NB4 (cell line): ENCODE data around the gene PHRF1.
"Not testable (repeated sequence)": the region's sequence is repeated elsewhere in the genome, so short reads cannot be mapped to it uniquely, and the experiment has no call there.

Source experiments
- DNase-seq: peaks from one replicate; pipeline ENCODE4 v3.0.0; 2010; ENCODE audit warnings: low read depth
- H3K4me3 ChIP-seq: one replicate; pipeline ENCODE4 v1.5.1; 2011; ENCODE audit warnings: mild to moderate bottlenecking, low read depth, low read length, moderate library complexity
- MAX ChIP-seq: IDR thresholded peaks from 2 replicates; pipeline ENCODE4 v1.6.1; 2011; ENCODE audit warnings: low read depth, low read length
- MYC ChIP-seq: IDR thresholded peaks from 2 replicates; pipeline ENCODE4 v1.6.1; 2011; ENCODE audit warnings: low read depth, low read length
- POLR2A ChIP-seq: IDR thresholded peaks from 2 replicates; pipeline ENCODE4 v1.6.1; 2011; ENCODE audit warnings: mild to moderate bottlenecking; ENCODE audit not compliant: insufficient read length; ENCODE audit errors: extremely low read depth
- TF ChIP-seq, protein P1 (sequence below): IDR thresholded peaks from one replicate; pipeline ENCODE4 v1.5.1; 2012; ENCODE audit warnings: low read depth, low read length

PHRF1 gene

GRCh38 chr11:645536-645935, 69.3 kb downstream of the PHRF1 start:
- DNase-seq = no peak
- no peak for TF ChIP-seq MAX
- TF ChIP-seq POLR2A = no peak
- TF ChIP-seq MYC = no peak
- TF ChIP-seq, protein P1, sequence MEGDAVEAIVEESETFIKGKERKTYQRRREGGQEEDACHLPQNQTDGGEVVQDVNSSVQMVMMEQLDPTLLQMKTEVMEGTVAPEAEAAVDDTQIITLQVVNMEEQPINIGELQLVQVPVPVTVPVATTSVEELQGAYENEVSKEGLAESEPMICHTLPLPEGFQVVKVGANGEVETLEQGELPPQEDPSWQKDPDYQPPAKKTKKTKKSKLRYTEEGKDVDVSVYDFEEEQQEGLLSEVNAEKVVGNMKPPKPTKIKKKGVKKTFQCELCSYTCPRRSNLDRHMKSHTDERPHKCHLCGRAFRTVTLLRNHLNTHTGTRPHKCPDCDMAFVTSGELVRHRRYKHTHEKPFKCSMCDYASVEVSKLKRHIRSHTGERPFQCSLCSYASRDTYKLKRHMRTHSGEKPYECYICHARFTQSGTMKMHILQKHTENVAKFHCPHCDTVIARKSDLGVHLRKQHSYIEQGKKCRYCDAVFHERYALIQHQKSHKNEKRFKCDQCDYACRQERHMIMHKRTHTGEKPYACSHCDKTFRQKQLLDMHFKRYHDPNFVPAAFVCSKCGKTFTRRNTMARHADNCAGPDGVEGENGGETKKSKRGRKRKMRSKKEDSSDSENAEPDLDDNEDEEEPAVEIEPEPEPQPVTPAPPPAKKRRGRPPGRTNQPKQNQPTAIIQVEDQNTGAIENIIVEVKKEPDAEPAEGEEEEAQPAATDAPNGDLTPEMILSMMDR = no peak
- no peak overlapping the region for H3K4me3 ChIP-seq

DNA sequence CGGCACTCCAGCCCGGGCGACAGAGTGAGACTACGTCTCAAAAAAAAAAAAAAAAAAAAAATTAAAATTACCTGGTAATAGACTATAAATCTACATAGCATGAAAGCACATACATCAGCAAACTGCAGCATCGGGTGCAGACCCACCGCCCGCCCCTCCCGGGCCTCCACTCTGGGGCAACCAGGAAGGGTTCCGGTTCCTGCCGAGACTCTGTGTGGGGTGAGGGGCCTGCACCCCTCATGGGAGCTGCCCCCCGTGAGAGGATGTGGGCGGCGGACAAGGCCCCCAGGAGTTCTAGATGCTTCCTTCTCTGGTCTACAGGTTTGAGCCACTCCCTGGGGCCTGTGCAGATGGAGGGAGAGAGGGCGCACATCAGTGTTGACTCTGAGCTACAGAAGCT, 69.9 kb downstream of the PHRF1 start:
- no peak overlapping the region for H3K4me3 ChIP-seq
- DNase-seq = no peak
- no peak for TF ChIP-seq MYC
- TF ChIP-seq, protein P1 = no peak
- no peak for TF ChIP-seq POLR2A
- TF ChIP-seq MAX = no peak

DNA sequence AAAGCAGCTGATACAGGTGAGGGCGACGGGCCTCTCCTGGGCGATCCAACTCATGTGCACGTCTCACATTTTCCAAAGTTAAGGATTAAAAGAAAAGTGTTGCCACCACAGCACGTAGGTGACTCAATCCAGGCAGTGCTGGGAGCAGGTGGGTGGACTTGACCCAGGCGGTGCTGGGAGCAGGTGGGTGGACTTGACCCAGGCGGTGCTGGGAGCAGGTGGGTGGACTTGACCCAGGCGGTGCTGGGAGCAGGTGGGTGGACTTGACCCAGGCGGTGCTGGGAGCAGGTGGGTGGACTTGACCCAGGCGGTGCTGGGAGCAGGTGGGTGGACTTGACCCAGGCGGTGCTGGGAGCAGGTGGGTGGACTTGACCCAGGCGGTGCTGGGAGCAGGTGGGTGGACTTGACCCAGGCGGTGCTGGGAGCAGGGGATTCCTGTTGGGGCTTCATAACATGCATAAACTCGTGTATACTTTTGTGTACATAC, 71.4 kb downstream of the PHRF1 start:
- DNase-seq, H3K4me3 ChIP-seq: not testable (repeated sequence)

DNA sequence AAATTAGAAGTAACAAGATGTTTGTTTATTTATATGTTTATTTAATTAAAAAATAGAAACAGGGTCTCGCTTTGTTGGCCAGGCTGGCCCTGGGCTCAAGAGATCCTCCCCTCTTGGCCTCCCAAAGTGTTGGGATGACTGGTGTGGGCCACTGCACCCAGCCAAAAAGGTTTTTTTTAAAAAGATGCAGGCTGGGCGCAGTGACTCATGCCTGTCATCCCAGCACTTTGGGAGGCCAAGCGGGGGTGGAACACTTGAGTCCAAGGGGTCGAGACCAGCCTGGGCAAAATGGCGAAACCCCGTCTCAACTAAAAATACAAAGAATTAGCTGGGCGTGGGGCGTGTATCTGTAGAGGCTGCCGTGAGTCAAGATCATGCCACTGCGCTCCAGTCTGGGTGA, 74.2 kb downstream of the PHRF1 start:
- TF ChIP-seq MAX = no peak
- TF ChIP-seq MYC = no peak
- TF ChIP-seq, protein P1 = no peak
- no peak for TF ChIP-seq POLR2A
- H3K4me3 ChIP-seq = no peak overlapping the region
- no peak for DNase-seq

DNA sequence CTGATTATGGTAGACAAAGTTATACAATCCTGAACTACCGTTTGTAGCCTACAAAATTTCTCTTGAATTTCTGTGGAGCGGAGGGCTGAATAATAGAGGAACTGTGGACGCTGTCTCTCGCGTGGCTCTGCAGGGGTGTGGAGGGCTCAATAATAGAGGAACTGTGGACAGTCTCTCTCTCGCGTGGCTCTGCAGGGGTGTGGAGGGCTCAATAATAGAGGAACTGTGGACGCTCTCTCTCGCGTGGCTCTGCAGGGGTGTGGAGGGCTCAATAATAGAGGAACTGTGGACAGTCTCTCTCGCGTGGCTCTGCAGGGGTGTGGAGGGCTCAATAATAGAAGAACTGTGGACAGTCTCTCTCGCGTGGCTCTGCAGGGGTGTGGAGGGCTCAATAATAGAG, 76.9 kb downstream of the PHRF1 start:
- DNase-seq = peak; percentile 23
- H3K4me3 ChIP-seq = not testable (repeated sequence)

DNA sequence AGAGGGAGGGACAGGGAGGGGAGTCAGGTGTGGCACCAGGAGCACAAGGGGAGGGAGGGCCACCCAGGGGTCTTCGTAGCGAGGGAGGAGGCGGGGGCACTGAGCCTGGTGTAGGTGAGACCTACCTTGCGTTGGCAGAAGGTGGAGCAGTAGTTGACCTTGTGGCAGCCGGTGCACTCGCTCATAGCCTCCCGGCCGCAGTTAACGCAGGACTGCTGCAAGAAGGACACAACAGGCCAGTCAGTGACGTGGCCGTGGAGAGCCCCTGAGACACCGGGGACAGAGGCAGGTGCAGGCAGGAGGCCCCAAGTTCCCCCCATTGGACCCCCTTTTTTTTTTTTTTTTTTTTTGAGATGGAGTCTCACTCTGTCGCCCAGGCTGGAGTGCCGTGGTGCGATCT, 77.6 kb downstream of the PHRF1 start:
- H3K4me3 ChIP-seq = no peak overlapping the region
- TF ChIP-seq POLR2A (no peak), MYC (no peak), MAX (no peak)
- TF ChIP-seq, protein P1 = no peak
- no peak for DNase-seq

GRCh38 chr11:654444-654843, 78.2 kb downstream of the PHRF1 start:
- not testable (repeated sequence) for DNase-seq, H3K4me3 ChIP-seq
